ENCODE results near the gene PRM3. TPM values are rescaled to one million over a fixed set of nuclear protein-coding genes. Genes with fewer than 3 reads are reported as not detected.

The PRM3 gene
- total RNA-seq, 1 donor from 2014 or later: not detected

DNA sequence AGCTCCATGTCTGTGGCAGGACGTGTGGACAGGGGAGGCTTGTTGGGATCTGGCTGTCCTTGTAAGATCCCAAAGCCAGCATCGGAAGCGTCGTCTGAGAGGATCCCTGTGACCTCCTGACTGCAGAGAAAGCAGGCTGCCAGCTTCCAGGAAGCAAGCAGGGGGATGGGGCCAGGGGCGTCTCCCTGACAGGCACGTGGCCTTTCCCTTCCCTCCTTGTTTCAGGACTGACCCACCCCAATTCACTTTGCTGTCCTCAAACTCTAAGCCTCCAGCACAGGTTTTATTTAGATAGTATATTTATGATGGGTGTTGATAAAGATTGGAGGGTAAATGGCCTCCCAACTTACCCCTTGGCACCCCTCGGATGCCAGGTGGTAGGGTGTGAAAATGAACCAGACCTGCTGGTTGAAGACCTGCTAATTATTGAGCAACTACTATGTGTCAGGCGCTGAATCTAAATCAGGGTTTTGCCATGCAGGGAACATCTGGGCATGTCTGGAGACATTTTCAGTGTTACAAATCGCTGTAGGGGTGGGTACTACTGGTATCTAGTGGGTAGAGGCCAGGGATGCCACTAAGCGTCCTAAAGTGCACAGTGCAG is 42.0 kb downstream of the PRM3 start:
- DNase-seq (ENCODE audit: low spot score) (no peak), ATAC-seq (no peak)

- DNase-seq (ENCODE audit: low spot score): peak; percentile 90
- peak; percentile 91 for ATAC-seq
Measured at GRCh38 chr16:11229906-11230305, 43.5 kb downstream of the PRM3 start.

GRCh38 chr16:11229432-11229831 is 44.0 kb downstream of the PRM3 start:
- ATAC-seq (no peak), DNase-seq (ENCODE audit: low spot score) (no peak)

DNA sequence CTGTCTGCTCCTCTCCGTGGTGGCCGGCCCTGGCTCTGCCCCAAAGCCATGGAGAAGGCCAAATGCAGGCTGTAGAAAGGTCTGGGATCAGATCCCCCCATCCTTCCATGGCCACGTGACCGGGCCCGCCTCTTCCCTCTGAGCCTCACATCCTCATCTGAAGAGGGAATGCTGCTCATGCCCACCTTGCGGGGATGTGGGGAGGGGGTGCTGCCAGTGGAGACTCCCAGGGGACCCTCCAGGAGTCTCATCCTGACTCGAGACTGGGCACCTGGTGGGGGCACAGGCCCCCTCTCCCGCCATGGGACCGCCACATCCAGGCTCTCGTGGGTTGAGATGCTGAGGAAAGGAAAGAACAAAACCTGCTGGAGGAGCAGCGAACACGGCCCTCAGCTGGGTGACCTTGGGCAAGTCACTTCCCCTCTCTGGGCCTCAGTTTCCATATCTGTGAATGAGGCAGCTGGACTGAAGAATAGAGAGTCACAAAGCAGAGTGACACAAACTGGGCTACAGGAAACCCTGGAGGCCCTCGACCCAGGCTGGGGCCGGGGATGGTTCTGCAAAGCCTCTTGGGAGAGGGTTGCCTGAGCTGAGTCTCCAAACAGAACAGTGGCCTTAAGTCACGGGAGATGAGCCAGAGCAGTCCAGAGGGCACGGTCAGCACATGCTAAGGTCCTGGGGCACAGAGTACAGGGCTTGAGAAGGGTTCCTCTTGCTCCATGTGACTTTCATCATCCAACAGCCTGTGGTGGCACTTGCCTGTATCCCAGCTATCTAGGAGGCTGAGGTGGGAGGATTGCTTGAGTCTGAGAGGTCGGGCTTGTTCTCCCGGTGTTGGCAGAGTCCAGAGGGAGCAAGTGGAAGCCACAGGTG is 47.5 kb downstream of the PRM3 start:
- no peak for ATAC-seq

DNA sequence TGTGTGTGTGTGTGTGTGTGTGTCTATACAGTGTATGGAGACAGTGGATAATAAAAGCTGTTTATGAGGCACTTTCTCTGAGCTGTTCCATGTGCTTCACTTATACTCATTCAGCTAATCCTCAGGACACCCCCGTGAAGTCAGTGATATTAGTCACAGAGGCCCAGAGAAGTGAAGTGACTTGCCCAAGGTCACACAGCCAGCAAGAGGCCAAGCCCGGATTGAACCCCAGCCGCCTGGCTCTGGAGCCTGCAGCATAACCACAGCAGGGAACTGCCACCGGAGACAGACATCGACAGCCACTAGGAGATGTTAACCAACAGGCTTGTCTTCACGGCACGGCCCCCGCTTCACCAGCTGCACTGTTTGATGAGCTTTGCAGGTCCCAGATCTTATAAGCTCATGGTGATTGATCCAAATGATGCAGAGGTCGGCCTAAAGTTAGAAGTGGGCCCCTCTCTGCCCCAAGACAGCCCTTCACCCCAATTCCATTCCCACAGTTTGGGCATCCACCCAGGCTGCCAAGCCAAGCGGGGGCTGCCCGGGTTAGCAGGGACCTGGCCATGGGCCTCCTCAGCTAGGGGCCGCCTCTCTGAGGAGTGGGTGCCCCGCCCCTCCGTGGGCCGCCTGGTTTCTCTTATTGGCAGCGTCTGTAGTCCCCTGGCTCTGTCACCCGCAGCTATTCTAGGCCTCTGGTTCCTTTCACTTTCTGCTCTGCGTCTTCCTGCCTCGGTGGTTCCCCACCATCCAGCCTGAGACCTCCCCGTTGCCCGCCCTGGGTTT is 48.3 kb downstream of the PRM3 start:
- DNase-seq (ENCODE audit: low spot score): no peak
- peak; percentile 9 for ATAC-seq

More for the DNA sequence above, 47.5 kb downstream of the PRM3 start:
- DNase-seq (ENCODE audit: low spot score): no peak

DNA sequence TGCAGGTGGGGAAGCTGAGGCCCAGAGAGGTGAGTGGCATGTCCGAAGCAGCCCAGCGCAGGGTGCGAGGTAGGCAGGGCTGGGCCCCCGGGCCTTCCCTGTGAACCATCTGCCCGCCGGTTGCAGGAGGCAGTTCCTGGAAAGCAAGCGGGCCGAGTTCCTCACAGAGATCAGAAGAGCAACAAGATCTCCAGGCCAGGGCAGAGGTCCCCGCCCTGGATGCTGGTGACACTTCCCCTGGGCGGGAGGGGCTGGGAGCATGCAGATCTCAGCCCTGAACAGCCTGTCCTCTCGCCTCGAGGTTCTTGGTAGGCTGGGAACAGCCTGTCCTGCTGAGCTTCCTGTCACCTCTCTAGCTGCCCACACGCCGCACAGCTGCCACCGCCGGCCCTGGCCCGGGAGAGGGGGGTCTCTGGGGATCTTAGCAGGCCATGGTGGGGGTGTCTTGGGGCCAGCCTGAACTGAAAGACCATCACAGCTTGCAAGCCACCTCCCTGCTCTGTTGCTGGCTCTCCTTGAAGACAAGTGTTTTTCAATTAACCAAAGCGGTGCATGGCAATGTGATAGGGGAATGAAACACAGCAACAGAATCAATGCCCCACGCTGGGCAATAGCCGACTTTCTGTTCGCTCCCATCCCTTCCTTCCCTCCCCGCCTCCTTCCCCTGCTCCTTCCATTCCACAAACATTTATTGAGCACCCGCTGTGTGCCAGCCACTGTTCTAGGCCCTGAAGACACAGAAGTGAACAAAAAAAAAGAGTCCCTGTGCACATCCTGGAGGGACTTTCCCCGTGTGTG is 49.1 kb downstream of the PRM3 start:
- ATAC-seq (peak; percentile 89), DNase-seq (ENCODE audit: low spot score) (peak; percentile 66)

Other genes with a start within 250 kb of the PRM3 start
- 0.91 TPM for gene SOCS1, start 17.4 kb downstream of the PRM3 start, total RNA-seq
- gene TNP2, start 4.3 kb downstream of the PRM3 start, total RNA-seq: not detected
- not detected for gene PRM2, start 2.9 kb upstream of the PRM3 start, total RNA-seq
- not detected for gene PRM1, start 7.7 kb upstream of the PRM3 start, total RNA-seq
- 0.70 TPM for gene RMI2, start 71.8 kb upstream of the PRM3 start, total RNA-seq

Data from left lobe of liver (tissue), 2 donors.